GM12801 (cell line): ENCODE data around the gene REM2.

ENCODE experiments used
- TF ChIP-seq, protein P1 (sequence below): IDR thresholded peaks from one replicate; pipeline ENCODE4 v1.5.1; 2011; ENCODE audit warnings: control low read depth; ENCODE audit not compliant: insufficient read length; ENCODE audit errors: extremely low read depth

The REM2 gene

DNA sequence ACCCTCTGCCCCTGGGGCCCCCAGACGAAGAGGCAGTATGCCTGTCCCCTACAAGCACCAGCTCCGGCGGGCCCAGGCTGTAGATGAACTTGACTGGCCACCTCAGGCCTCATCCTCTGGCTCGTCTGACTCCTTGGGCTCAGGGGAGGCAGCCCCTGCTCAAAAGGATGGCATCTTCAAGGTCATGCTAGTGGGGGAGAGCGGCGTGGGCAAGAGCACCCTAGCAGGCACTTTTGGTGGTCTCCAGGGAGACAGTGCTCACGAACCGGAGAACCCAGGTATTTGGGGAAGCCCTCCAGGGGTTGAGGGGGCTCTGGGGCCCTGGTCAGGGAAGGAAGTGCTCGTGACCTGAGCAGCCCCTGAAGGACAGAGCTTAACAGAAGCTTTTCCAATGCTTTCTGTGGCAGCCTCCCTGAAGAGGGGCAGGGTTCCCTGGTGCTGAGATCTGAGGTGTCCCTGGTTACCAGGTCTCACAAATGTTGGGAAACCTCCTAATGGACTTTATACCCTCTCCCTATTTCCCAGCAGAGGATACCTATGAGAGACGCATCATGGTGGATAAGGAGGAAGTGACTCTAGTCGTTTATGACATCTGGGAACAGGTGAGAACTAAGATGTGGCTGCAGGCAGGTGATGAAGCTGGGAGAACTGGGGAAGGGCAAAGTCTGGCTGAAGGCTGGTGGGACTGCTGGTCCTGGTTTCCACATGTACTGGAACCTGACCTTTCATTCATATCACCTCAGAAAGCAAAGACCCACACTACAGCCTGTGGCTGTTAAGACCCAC, 1.9 kb downstream of the REM2 start:
- TF ChIP-seq, protein P1, sequence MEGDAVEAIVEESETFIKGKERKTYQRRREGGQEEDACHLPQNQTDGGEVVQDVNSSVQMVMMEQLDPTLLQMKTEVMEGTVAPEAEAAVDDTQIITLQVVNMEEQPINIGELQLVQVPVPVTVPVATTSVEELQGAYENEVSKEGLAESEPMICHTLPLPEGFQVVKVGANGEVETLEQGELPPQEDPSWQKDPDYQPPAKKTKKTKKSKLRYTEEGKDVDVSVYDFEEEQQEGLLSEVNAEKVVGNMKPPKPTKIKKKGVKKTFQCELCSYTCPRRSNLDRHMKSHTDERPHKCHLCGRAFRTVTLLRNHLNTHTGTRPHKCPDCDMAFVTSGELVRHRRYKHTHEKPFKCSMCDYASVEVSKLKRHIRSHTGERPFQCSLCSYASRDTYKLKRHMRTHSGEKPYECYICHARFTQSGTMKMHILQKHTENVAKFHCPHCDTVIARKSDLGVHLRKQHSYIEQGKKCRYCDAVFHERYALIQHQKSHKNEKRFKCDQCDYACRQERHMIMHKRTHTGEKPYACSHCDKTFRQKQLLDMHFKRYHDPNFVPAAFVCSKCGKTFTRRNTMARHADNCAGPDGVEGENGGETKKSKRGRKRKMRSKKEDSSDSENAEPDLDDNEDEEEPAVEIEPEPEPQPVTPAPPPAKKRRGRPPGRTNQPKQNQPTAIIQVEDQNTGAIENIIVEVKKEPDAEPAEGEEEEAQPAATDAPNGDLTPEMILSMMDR: no peak

DNA sequence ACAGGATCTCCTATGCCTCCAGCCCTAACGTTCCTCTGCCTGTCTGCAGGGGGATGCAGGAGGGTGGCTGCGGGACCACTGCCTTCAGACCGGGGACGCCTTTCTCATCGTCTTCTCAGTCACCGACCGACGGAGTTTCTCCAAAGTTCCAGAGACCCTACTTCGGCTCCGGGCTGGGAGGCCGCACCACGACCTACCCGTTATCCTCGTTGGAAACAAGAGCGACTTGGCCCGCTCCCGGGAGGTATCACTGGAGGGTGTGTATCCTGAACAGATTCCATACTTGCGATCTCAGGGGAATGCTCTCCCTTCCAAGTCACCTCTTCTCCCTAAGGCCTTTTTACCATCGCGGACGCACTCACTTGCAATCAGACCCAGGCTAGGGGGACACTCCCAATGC, 3.0 kb downstream of the REM2 start:
- TF ChIP-seq, protein P1: no peak

DNA sequence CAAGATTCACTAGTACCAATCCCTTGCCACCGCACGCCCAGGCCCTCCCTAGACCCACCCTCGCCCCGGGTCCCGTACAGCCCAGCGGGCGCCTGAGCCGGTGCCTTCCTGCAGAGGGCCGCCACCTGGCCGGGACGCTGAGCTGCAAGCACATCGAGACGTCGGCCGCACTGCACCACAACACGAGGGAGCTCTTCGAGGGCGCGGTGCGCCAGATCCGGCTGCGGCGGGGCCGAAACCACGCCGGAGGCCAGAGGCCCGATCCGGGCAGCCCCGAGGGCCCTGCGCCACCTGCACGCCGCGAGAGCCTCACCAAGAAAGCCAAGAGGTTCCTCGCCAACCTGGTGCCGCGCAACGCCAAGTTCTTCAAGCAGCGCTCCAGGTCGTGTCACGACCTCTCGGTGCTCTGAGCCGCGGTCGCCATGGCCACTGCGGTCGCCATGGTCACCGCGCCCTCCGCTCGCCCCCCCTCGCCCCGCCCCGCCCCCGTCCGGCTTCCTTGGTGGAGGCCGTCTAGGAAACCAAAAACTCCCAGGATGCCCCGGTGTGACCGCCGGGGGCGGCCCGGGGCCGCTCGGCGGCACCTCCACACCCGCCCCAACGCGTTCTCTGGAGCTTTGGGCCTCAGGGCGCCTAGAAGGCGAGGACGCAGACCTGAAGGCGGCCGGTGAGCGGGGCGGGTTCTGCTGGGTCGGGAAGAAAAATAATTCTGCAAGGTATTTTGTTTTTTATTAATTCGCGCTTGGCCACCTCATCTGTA, 3.7 kb downstream of the REM2 start:
- TF ChIP-seq, protein P1: no peak

DNA sequence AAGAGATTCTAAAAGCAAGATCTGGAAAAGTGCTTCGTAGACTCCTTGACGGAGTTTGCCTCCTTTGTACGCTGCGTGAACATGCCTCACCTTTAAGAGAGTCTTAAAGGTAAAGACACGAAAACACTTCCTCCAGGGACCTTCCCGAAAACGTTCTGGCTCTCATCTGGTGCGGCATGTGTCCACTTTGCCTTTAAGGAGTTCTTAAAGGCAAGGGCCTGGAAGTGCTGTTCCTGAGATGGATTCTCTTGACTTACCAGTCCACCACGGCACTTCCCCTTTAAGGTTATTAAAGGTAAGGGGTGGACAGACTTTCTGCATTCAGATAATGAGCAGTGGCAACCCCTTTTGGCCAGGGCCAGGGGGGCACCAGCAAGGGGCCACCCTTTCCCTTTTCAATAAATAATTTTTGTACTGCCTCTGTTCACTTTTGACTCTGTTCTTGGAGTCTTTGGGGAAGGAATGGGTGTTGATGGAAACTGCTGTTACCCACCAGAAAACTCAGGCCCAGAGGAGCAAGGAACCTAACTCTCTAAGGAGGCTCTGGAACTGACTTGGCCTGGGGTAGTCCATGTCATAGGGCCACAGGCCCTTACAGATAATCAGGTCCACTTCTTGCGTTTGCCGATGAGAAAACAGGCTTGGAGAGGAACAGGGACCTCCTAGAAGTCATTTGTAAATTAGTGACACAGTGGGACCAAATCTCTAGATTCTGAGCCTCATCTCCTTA, 4.4 kb downstream of the REM2 start:
- TF ChIP-seq, protein P1: no peak

DNA sequence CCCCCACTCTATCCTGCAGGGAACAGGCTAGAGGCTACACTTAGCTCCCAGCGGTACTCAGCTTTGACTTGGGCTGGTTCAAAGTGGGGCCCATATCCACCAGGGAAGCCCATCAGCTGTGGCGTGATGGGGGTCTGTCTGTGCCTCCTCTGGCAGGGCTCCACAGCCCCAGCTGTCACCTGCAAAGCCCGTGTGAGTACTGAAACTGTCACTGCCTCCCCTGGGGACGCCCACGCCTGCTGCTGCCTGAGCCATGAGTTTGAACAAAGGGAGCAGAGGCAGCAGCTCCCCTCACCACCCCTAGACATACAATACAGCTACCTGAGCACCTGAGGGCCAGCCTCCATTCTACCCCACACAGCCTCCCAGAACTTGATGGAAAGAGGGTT, 5.0 kb downstream of the REM2 start:
- TF ChIP-seq, protein P1: no peak

DNA sequence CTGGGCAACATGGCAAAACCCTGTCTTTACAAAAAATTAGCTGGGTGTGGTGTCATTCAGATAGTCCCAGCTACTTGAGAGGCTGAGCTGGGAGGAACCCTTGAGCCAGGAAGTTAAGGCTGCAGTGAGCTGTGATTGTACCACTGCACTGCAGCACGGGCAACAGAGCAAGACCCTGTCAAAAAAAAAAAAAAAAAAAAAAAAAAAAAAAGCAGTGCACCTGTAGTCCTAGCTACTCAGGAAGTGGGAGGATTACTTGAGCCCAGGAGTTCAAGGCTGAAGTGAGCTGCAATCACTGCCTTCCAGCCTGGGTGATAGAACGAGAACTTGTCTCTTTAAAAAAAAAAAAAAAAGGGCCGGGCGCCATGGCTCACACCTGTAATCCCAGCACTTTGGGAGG, 5.6 kb downstream of the REM2 start:
- TF ChIP-seq, protein P1: no peak

DNA sequence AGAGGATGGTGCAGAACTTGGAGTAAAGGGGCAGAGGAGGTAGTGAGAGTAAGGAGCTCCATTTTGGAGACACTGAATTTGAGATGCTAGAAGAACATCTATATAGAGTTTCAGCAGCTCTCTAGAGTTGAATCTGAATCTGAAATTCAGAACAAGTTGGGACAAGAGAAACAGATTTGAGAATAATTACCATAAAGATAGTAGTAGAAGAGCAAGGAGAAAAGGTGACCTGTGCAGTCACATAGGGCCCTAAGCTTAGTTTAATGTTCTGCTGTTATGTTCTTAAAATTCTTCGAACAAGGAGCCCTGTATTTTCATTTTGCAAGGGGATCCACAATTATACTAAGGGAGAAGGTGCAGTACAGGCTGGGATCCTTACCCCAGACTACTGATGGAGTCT, 7.4 kb downstream of the REM2 start:
- TF ChIP-seq, protein P1: no peak
